ENCODE data around the gene B3GAT1.

DNA sequence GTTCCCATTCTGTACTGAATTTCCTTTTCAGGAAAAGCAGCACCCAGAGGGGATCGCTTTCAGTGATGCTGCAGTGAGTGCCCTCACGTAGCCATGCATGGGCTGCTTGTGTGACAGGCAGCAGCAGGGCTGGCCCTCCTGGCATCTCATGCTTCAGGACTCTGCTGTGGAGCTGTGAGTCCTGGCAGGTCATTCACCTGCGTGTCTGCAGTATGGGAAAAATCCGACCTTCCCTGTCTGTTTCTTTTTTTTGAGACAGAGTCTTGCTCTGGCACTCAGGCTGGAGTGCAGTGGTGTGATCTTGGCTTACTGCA, 66.8 kb downstream of the B3GAT1 start:
- TF ChIP-seq, protein P1, sequence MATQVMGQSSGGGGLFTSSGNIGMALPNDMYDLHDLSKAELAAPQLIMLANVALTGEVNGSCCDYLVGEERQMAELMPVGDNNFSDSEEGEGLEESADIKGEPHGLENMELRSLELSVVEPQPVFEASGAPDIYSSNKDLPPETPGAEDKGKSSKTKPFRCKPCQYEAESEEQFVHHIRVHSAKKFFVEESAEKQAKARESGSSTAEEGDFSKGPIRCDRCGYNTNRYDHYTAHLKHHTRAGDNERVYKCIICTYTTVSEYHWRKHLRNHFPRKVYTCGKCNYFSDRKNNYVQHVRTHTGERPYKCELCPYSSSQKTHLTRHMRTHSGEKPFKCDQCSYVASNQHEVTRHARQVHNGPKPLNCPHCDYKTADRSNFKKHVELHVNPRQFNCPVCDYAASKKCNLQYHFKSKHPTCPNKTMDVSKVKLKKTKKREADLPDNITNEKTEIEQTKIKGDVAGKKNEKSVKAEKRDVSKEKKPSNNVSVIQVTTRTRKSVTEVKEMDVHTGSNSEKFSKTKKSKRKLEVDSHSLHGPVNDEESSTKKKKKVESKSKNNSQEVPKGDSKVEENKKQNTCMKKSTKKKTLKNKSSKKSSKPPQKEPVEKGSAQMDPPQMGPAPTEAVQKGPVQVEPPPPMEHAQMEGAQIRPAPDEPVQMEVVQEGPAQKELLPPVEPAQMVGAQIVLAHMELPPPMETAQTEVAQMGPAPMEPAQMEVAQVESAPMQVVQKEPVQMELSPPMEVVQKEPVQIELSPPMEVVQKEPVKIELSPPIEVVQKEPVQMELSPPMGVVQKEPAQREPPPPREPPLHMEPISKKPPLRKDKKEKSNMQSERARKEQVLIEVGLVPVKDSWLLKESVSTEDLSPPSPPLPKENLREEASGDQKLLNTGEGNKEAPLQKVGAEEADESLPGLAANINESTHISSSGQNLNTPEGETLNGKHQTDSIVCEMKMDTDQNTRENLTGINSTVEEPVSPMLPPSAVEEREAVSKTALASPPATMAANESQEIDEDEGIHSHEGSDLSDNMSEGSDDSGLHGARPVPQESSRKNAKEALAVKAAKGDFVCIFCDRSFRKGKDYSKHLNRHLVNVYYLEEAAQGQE (IDR thresholded peaks at IDR 0.05; ENCODE audit: insufficient read depth in 1 of 2, low read depth in 2 of 2, low read length in 1 of 2), result no peak
- TF ChIP-seq, protein P2, sequence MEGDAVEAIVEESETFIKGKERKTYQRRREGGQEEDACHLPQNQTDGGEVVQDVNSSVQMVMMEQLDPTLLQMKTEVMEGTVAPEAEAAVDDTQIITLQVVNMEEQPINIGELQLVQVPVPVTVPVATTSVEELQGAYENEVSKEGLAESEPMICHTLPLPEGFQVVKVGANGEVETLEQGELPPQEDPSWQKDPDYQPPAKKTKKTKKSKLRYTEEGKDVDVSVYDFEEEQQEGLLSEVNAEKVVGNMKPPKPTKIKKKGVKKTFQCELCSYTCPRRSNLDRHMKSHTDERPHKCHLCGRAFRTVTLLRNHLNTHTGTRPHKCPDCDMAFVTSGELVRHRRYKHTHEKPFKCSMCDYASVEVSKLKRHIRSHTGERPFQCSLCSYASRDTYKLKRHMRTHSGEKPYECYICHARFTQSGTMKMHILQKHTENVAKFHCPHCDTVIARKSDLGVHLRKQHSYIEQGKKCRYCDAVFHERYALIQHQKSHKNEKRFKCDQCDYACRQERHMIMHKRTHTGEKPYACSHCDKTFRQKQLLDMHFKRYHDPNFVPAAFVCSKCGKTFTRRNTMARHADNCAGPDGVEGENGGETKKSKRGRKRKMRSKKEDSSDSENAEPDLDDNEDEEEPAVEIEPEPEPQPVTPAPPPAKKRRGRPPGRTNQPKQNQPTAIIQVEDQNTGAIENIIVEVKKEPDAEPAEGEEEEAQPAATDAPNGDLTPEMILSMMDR (IDR thresholded peaks at IDR 0.05), result no peak
- TF ChIP-seq POLR2AphosphoS5 (IDR thresholded peaks at IDR 0.05; ENCODE audit: low read depth, low read length) (no peak), SIN3A (IDR thresholded peaks at IDR 0.05; ENCODE audit: borderline replicate concordance, insufficient read depth, low read depth, low read length) (no peak), TCF7L2 (IDR thresholded peaks at IDR 0.05; ENCODE audit: low read depth, low read length) (no peak)
